ENCODE results near the gene THSD7B.

THSD7B gene

GRCh38 chr2:136809998-136810397 lies 44.7 kb downstream of the THSD7B start:
- no peak for DNase-seq

GRCh38 chr2:136818839-136819238 lies 53.5 kb downstream of the THSD7B start:
- DNase-seq = no peak

DNA sequence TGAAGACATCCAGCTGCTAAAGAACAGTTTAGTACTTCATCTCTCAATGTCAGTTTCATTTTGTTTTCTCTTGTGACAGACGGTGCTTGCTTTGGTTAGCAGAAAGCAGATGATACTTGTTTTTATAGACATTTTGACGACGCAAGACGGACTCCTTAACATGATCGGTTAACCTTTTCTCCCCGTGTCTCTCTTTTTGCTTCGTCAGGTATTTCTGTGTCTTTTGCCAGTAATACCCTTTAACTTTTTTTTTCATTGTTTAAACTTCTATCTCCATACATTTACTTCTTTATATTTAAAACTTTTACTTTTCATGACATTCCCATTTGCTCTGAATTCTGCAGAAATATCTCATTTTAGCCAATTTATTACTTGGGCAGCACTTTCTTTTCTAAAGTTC lies 57.9 kb downstream of the THSD7B start:
- DNase-seq = no peak

DNA sequence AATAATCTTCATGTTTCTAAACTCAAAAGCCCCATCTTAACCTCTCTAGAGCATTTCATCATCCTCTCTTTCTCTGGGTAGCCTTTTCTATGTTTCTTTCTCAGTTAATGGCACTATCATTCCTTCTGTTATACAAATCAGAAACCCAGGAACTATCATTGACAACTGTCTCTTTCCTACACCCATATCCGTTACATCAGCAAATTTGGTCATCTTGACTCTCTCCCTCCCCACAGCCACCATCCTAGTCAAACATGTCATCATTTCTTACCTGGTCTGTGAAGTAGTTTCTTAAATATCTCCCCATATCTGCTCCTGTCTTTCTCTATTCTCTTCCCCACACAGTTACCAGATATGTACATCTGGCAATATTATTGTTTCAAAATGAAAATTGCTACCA lies 62.8 kb downstream of the THSD7B start:
- no peak for DNase-seq

- no peak for DNase-seq
These were observed 63.4 kb downstream of the THSD7B start for GRCh38 chr2:136828774-136829173.

DNA sequence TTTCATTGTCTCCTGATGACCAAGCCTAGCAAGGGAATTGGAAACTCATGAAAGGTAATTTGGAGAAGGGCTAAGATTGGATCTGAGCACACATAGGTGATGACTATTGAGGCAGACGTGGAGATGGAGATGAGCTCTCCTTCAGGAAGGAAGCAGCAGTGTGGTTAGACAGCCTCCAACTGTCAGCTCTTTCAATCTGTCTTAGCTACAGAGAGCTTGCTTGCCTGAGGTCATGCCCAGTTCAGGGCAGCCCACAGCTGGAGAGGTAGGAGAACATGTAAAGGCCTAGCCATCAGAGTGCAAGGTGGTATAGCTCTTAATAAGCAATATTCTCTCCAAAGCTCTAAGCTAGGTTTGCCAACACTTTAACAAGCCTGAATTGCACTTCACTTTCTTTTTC lies 79.2 kb downstream of the THSD7B start:
- DNase-seq = no peak

DNA sequence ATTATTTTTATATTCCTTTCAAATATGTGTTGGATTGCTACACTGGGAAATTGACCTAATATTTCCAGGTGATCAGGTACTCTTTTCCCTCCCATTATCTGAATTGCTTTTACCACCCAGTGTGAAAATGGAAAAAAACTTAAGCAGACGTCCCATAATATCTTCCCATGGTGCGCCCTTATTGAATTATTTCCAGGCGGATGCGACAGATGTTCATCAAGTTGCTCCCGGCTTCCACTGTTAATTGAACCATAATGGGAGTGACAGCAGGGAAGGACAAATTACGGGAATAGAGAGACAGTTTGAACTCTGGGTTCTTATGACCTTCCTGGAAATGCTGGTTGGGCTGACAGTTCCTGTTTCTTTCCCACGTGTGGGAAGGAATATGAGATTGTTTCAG lies 93.3 kb downstream of the THSD7B start:
- no peak for DNase-seq

DNA sequence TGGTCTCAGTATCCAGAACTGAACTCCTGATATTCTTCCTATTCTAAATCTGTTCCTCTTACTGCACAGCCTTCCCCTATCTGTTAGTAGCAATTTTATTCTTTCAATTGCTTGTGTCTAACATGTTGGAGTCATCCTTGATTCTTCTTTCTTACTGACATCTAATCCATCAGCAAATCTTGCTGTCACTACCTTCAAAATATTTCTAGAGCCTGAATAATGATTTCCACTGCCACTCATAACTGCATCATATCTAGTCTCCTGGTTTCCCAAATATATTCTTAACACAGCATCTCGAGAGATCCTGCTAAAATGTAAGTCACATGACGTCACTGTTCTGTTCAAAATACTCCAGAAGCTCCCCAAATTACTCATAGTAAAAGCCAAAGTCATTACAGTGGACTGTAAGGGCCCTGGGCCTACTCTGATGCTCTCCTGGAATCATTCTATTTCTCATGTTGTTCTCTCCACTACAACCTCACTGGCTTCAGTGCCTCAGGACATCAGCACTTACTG lies 95.2 kb downstream of the THSD7B start:
- DNase-seq = no peak

- no peak for DNase-seq
These were observed 98.1 kb downstream of the THSD7B start for GRCh38 chr2:136863468-136863867.

DNA sequence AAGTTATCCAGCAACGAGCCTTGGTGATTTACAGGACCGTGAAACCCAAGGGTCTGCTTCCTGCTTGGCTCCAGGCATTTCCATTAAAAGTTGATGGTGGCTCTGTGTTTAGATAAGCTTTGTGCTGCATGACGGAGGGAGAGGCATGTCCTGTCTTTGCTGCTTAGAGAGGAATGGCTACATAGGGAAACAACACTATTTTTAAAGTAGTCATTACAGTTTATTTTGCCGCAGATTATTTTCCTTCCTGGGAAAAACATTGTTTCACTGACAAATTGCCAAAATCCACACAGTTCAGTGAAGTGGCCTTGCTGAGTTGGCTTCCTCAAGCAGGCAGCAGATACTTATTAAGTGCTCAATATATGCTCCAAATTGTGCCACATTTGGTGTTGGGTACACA lies 98.5 kb downstream of the THSD7B start:
- no peak for DNase-seq

DNA sequence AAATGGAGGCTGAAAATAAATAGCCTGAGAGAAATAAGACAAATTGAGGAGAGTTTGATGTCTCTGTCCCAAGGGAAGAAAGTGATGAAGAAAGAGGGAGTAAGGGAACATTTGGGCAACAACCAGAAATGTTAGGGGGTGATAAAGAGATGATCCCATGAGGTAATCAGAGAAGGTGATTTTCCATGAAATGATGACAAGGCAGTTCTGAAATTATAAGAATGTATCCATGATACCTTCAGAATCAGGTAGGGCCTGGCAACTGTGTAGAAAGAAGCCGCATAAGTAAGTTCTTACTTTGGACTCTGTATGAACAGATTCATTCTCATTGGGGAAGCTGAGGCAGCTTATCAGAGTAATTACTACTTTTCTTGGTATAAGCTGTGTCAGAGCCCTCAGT lies 106.1 kb downstream of the THSD7B start:
- DNase-seq = no peak

GRCh38 chr2:136874258-136874657 lies 108.9 kb downstream of the THSD7B start:
- no peak for DNase-seq

GRCh38 chr2:136891100-136891499 lies 125.8 kb downstream of the THSD7B start:
- no peak for DNase-seq

- DNase-seq = no peak
These were observed 128.8 kb downstream of the THSD7B start for GRCh38 chr2:136894007-136894634.

GRCh38 chr2:136901732-136902131 lies 136.4 kb downstream of the THSD7B start:
- no peak for DNase-seq

DNA sequence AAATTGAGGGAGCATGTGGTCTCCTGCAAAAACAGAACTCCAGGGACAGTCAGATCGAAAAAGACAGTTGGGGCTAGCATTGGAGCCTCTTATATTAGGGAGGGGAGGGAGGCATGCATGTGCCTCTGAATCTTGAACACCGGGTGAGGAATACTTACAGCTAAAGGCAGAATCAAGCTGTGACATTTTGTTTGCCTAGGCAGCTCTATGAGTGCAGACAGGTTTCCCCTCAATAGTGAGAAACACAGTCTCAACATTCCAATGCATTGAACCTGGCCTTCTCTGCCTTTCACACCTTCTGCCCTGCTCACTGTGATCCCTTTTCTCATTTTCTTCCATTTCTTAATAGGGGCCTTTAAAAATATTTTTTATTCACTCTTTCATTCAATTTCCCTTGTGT lies 140.4 kb downstream of the THSD7B start:
- no peak for DNase-seq

DNA sequence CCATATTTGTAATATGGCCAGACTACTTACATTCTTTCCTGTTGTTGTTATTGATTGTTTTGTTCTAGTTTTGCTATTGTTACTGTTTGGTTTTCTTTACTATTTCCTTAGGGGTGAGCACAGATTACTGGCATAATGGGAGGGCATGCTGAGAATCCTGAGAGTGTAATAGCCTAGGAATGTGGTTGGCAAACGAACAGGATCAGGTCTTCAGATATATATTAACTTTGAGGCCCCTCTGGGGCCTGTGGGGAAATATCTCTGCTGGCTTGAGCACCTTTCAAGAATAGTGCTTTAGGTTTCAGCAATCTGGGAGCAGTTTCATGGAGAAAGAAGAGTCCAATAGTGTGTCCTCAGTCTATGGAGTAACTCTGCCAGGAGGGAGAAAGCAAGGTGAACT lies 144.4 kb downstream of the THSD7B start:
- no peak for DNase-seq

- no peak for DNase-seq
These were observed 150.8 kb downstream of the THSD7B start for GRCh38 chr2:136916131-136916530.

DNA sequence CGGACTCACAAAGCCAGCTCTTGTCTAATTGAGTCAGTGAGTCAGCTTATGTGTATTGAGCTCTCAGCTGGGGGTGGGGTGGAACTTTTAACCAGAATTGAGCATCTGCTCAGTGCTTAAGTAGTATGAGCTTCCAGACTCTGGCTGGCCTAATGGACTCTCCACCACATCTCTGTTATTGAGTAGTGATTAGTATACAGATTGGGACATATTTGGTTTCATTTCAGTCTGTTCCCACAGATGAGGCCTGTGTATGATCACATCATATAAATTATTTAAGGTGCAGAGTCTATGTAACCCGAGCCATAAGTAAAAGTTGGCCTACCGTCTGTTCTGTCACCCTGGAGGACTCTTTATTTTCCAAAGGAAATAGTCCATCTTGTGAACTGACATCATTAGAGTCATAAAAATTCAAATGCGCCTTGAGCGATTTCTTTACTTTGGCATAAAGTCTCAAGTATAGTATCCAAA lies 152.1 kb downstream of the THSD7B start:
- no peak for DNase-seq

GRCh38 chr2:136919682-136920081 lies 154.3 kb downstream of the THSD7B start:
- no peak for DNase-seq

DNA sequence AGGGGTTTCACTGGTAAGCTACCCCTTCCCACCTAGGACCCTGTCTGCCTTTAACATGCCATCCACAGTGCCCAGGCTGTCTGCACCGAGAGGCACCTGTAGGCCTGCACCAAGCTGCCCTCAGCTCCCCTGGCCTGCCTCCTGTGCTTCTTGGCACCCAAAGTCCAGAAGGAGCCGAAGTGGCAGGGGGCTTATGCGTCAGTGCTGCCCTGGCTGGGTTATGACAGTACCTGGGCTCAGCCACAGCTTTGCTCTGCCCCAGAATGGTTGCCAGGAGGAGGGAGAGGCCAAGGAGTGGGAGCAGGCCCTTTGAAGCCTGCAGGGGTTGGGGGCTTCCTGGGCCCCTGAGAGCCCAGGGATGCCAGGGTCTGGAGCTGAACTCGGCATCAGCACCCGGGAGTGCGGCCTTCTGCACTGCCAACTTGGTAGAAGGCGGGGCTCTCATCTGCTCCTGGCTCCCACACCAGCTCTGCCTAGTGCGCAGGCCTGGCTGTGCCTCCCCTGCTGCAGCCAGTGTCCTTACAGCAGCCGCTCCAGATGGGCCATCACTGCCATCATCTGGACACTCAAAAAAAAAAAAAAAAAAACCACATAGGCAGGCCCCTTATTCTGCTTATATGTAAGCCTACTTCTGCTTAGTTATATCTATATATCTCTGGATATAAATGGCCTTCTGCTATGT lies 155.4 kb downstream of the THSD7B start:
- DNase-seq = no peak

GRCh38 chr2:136927156-136927555 lies 161.8 kb downstream of the THSD7B start:
- DNase-seq = no peak

GRCh38 chr2:136929531-136929930 lies 164.2 kb downstream of the THSD7B start:
- no peak for DNase-seq

GRCh38 chr2:136932700-136933099 lies 167.4 kb downstream of the THSD7B start:
- DNase-seq = no peak

GRCh38 chr2:136935119-136935518 lies 169.8 kb downstream of the THSD7B start:
- no peak for DNase-seq
